Activated CD4-positive, alpha-beta T cell treated with anti-CD3 and anti-CD28 coated beads, Interleukin-2, amount 50 U/mL, for 24 hours (primary cell): ENCODE results near the gene MANEA.
"Not testable (repeated sequence)": the region's sequence is repeated elsewhere in the genome, so short reads cannot be mapped to it uniquely, and the experiment has no call there.

Experiments used
- DNase-seq, 2 donors: peaks; one replicate each; pipeline ENCODE4 v3.0.0-alpha.2; 2020; ENCODE audit warnings: low read depth in 1 of 2, low spot score in 1 of 2

Gene MANEA, protein sequence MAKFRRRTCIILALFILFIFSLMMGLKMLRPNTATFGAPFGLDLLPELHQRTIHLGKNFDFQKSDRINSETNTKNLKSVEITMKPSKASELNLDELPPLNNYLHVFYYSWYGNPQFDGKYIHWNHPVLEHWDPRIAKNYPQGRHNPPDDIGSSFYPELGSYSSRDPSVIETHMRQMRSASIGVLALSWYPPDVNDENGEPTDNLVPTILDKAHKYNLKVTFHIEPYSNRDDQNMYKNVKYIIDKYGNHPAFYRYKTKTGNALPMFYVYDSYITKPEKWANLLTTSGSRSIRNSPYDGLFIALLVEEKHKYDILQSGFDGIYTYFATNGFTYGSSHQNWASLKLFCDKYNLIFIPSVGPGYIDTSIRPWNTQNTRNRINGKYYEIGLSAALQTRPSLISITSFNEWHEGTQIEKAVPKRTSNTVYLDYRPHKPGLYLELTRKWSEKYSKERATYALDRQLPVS

DNA sequence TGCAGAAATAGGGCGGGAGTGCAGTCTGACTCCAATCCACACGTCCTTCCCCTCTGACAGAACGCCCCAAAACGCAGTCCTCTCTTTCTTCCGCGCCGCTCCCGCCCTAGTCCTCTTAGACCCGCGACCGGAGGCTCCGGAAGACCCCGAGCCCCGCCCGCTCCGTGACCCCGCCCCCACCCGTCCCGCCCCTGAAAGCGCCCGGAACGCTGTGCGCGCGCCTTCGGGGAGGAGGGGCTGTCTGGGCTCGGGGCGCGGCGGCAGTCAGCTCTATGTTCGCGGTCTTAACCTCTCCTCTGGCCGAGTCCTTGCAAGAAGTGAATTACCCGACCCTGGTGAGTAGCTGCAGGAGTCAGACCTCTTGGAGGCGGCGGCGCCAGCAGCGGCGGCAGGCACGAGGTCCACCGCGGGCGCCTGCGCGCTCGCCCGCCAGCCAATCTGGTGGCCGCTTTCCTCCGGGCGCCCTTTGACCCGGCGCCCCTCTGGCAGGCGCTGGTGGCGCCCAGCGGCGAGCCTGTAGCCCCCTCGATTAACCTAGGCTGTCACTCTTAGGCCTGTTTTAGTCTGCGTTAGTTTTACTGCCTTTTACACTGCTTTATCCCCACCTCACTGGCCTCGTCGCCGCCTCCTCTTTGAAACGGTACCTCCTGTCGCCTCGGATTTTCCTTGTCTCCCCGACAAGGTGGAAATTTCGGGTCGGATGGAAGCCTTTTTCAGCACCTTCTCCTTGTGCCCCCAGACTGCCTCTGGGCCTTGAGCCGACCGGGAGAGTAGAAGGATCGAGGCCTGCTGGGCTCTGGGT is at the start of gene MANEA:
Gene MANEA (plus strand): TSS at position 232 of the 802 bp plus-strand sequence. CDS start 8,905 bp downstream, outside the sequence.
- peak; percentile 57 to 66 for DNase-seq

DNA sequence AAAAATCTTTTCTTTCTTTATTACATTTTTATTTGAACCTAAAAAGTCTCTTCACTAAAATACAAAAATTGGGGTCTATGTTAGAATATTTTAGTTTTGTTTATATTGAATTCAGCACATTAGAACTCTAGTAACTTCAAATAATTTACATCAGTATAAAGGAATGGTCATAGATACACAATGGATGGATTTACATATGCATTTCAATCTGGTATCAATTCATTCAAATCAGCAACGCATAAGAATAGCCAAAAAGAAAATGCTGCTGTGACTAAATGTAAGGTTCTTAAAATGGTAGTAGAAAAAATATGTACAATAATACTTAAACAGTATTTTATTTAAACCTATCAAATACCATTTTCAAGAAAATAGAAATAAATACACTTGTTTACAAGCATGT is 47.6 kb upstream of the MANEA start:
- no peak for DNase-seq

DNA sequence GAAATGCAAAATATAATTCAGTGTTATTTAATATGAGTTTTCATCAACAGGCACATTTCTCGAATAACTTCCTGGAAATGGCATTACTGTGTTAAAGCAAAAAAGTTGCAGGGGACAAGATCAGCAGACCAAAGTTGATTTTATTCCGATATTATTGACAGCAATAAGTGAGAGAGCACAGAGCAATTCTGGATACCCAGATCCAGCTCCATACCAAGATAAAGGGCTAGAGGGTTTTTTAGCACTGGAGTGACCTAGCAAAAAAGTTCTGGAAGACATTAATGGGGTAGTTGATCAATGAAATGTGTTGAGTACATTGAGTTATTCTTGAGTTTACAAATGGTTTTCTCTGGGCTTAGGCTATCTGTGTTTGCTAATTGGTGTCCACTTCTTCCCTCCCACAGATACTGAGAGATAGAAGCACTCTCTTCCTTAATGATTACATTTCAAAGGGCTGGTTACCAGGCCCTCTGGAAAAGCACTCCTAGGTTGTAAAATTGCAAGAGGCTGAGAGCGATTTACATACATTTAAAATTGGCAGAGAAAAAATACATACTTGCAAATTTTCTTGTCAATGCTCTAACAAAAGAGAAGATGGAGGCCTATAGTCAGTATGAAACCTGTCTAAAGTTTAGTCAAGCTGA is 47.0 kb upstream of the MANEA start:
- DNase-seq = no peak

DNA sequence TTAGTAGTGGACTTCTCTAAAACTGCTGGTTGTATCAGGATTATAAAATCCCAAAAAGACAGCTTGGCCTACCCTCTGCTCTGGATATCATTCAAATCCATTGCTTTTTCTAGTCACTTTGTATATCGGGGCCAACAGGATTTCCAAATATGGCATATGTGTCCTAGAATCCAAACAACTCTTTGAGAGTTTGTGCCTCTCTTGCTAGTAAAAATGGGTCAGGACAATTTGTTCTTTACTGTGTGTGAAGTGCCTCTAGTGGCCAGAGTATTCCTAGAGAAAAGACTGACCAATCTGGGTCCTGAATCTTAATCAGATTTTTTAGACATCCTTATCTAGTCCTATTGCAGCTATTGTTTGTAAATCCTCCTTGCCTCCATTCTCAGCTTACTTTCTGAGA is 33.5 kb upstream of the MANEA start:
- no peak for DNase-seq

DNA sequence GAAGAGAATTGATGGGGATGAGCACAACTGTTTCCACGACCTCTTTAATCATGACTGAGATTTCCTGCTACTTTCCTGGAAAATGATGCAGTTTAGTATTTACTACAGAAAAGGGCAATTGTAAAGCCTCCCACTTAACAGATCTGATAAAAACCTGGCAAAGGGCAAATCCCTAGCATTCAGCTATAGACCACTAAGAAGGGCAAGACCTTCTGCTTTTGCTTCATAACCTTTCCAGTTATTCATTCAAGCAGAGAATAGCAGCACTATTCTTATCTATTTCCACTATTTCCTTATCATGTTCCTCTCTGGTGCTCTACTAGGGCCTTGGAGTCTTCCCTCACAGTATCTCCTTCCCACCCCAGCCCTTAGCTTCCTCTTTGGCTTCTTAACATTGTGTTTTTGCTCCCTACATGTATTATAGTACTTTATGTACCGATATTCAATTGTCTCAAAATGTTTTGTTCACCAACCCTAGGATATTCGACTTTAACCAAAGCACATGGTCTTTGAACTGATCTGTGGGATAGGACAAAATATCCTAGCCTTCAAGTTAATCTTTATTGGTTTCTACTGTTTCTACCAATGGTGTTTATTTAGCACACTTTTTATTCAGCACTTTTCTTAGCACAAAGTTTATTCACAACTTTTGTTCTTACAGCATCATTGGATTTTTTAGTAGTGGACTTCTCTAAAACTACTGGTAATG is 32.7 kb upstream of the MANEA start:
- DNase-seq = no peak

DNA sequence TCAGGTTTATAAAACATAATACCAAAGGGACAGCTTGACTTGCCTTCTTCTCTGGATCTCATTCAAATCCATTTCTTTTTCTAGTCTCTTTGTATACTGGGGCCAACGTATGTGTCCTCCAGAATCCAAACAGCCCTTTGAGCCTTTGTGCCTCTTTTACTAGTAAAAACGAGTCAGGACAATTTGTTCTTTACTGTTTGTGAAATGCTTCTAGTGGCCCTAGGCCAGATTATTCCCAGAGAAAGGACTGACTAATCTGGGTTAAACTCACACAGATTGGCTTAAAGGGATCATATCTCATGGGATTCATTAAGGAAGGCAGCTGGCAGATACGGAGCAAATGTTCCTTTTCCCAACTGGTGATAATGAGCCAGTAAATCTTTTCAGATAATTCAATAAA is 32.1 kb upstream of the MANEA start:
- no peak for DNase-seq

DNA sequence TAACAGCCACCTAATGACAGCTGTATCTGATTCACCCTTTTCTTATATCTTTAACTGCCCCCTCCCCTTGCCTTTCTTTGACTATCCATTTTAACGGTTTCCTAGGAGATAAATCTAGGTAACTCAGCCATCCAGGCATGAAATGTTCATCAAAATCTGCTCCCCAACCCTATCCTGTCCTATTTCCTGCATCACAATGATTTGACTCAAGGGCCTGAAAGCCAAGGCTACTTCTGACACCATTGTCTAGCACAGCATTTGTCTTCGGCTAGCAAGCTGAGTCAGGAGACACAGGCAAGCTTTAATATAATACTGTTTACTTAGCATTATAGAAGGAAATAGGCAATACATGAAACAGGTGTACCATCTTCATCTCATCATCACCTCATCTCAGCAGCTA is 31.6 kb upstream of the MANEA start:
- DNase-seq = no peak

DNA sequence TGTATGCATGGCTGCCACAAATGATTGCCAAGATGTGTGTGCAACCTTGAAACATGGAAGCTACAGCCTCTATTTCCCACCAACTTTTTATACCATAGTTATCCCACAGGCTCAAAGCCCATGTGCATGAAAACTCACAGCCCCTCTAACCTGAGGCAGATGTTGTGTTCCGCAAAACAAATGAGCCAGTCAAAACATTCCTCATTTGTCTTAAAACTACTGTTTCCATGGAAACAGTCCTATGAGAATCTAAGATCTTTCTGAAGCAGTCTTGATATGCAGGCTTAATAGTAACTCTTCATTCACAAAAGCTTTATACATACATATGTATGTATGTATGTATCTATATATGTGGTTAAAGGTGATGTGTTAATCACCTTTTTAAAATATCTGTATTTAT is 31.2 kb upstream of the MANEA start:
- DNase-seq = no peak

DNA sequence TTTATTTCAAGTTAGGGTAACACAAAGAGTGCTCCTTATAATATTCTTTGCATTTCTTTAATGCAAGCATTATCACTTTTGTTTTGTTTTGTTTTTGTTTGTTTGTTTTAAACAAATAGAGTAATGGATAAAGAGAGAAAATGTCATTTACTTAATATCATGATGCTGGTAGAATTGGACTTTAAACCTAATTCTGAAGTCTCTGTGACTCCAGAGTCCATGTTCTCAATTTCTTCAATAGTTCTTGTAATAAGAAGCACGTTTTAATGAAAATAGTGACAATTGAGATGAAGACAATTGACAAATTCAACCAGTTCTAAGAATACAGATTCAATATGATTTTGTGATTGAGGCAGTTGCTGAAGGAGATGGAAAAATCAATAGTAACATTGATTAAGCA is 30.3 kb upstream of the MANEA start:
- no peak for DNase-seq

DNA sequence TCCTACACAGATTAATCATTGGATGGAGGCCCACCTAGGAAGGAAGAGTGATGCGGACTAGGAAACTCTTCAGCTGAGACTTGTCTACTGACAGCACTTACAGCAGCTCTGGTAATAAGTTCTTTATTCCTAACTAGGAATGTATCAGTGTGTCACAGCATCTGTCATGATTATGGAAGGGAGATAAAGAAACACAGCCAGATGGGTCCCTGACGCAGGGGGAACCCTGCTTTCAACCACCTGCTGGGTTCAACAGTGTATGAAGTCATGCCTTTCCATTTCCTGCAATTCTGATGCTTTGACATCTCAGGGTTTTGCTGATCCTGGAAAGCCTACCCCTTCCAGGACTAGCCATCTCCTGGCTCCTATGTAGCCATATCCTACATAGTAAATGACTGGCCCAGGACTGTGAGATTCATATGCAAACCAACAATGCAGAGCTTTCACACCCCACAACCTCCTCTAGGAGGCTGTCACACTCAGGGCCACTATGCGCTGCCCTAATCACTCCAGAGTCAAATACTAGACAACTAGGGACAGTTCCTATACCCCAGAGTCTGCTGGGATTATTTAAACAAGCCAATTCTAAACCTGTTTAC is 29.0 kb upstream of the MANEA start:
- no peak for DNase-seq

DNA sequence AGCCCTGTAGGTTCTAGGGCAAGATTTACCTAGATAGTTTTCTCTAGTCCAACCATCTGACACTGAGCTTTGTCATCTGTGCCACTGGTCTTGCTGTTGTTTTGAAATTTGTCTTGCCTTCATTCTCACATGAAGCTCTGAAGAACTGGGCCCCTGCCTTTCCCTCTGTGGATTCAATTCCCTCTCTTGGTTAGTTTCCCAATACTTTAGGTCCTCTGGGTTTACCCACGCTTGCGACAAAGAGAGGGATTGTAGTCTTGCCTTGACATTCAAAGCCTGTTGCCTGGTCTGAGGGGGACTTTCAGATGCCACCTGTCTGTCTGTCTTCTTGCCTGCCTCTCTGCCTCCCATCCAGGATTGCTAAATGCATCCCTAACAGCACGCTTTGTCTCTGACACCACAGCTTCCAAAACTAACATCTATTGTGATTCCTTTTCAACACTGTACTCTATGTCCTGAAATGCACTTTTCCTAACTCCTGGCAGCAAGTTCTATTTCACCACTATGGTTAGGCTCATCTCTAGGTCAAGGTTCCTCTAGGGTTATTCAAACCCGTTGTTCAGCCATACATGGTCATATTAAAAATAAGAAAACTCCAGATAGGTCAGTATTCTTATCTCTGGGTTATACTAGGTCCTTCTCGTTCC is 25.5 kb upstream of the MANEA start:
- no peak for DNase-seq

DNA sequence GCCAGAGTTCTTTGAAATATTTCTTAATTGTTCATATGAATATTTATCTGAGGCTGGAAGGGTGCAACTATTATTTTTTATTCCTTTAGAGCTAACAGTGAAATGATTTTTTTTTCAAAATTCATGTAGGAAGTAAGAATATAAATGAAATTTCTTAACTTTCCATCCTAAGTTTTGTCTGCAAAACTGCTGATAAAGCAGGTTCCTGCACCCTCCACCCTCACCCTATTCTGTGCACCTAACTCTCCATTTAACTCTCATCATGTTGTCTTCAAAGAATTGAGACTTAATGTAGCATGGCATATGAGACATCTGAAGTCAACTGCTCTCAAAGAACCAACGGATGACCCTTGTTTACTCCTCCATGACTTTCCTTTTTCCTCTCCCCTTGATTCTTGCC is 23.5 kb upstream of the MANEA start:
- DNase-seq = no peak

DNA sequence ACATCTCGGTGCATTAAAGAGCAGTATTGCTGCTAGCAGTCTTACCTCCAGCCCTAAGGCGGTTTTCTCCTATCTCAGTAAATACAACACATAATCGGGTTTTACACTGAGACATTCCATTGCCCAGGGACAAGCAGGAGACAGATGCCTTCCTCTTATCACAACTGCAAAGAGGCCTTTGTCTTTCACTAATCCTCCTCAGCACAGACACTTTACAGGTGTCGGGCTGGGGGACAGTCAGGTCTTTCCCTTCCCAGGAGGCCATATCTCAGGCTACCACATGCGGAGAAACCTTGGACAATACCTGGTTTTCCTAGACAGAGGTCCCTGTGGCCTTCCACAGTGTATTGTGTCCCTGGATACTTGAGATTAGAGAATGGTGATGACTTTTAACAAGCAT is 16.4 kb upstream of the MANEA start:
- DNase-seq = not testable (repeated sequence)

DNA sequence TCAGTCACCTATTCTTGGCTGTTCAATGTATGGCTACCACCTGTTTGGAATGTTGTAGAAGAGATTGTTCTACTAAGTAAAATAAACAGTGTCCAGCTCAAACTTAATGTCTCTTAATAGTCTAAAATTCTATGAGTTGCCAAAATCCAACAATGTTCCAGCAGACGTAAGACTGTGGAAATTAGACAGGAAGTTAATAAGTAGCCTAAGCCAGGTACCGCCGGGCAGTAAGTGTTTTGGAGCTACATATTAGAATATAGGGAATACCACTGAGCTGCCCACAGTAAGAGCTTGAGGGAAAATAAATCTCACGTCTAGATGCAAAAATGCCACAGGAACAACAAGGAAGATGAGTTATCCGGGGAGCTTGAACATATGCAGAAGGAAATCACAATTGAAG is 7.8 kb upstream of the MANEA start:
- DNase-seq = no peak

DNA sequence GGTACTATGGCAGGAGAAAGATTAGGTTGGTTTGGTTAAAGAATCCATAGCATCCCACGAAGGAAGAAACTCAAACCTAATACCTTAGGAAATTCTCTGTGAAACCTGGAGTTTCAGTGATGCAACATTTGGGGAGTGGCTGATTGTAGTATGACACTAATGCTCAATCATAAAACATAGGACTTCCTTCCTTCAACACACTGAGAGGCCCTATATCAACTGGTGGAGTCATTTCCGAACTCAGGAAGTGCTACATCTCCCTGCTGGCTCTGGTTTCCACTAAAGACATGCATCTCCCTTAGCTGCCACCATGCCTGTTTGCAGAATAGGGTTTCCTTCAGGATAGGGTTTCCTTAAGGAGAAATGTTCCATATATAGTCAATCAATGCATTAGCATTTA is 5.2 kb upstream of the MANEA start:
- no peak for DNase-seq

DNA sequence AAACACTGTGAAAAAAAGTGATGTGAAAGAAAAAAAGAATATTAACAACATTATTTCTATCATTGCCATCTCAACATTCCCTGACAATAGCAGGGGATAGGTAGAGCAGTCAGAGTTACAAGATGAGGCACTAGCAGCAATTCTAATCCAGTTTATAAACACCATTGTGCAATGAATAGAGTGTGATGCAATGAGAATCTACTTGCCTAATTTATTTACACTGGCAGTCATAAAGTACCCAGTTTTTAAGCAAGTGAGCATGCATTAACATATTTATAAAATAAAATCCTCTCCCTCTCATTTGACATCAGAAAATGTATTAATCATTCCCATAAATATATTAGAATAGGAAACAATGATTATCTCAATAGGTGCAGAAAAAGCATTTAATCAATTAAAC is 2.5 kb upstream of the MANEA start:
- no peak for DNase-seq

DNA sequence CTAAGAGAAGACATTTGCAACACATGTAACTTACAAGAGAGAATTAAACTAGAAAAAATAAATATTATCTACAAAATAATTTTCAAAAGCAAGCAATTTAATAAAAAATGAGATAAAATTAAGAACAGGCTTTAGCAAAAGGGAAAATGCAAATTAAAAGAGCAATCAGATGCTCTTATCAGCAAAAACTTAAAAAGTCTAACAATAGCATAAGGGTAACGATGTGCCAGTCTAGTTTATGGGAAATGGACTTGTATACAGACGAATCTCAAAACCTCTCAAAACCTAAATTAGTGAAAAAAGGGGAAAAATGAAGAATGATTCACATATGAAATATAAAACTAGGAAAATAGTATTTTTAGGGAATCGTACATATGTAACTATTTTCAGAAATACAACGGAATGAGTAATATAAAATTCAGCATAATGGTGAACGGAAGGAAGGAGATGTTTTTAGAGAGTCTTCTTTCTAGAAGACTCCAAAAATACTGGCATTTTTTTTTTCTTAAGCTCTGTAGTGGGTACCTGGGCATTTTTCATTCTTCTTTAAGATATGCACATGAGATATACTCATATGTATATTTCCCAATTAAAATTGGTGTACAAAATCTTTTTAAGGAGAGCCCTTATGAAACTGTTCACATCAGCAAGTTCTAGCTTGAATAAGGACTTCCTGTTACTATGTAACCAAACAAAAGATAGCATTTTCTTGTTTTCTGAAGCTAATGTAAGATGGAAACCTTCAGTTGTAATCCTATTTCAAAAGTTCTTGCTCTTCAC is 927 bp upstream of the MANEA start:
- no peak for DNase-seq

DNA sequence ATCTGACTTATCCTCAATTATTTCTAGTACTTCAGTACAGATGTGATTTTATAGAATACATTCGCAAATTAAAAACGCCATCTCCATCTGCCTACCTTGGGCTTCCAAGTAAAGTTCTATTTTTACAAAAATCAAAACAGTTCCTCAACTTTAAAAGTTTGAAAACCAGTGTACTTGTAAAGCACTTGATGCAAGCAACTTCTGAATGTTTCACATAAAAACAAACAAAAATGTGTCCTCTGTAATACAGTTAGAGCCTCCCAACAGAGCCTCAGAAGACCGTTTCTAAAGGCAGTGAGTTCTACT is 384 bp upstream of the MANEA start:
- no peak for DNase-seq

DNA sequence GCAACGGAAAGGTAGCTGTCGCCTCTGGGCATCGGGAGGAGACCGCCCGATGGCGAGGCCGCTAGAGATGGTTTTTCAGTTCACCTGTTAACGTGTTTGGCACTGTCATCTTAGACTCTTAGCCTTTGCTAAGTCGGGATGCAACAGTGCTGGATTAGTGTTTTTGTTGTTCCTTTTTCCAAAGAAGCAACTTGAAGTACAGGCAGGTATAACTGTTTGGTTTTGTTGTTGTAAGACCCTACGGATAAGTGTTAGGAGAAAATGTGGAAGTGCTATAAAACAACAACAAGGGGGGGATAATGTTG is 723 bp downstream of the MANEA start:
- DNase-seq = no peak

DNA sequence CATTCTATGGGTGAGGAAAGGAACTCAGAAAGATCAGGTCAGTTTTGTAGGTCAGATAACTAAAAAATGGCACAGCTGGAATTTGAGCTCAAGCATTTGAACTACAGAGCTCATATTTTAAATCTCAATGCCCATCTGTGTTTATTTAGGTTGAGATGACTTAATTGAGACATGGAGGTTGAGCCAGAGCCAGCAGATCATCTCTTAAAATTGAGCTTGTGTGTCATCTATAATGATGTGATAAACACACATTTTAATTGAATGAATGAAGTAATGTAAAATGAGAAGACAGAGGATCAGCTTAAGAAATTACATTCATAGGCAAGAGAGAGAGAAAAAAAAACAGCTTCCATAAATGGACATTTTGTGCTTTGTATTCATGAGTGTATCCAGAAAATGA is 3.7 kb downstream of the MANEA start:
- DNase-seq = no peak
